Karpas-422 (cell line): Measurements from ENCODE around the gene ACSM6. TPM values are rescaled to one million over a fixed set of nuclear protein-coding genes. Genes with fewer than 3 reads are reported as not detected.
A peak's percentile ranks its signal among the peaks of the same experiment; 100 is the strongest.

ENCODE experiments used
- DNase-seq: peaks from one replicate; pipeline ENCODE4 v3.0.0-alpha.2; 2015
- H2AFZ ChIP-seq: fragments of 200-600 bp; sonication (generic); 2 replicates; pipeline ENCODE4 v1.6.1; 2014; ENCODE audit warnings: antibody characterized with exemption, low read length, mixed read lengths
- H3K27ac ChIP-seq: fragments of 200-600 bp; sonication (generic); 2 replicates; pipeline ENCODE4 v1.5.1; 2014; ENCODE audit warnings: mild to moderate bottlenecking, low read length, moderate library complexity
- H3K27me3 ChIP-seq: fragments of 200-600 bp; sonication (generic); 2 replicates; pipeline ENCODE4 v1.6.1; 2014; ENCODE audit warnings: low read length, mixed read lengths
- H3K36me3 ChIP-seq: fragments of 200-600 bp; sonication (generic); 2 replicates; pipeline ENCODE4 v1.6.1; 2014; ENCODE audit warnings: low read length, mixed read lengths; ENCODE audit not compliant: insufficient read depth
- H3K4me1 ChIP-seq: fragments of 200-600 bp; sonication (generic); 2 replicates; pipeline ENCODE4 v1.6.1; 2014; ENCODE audit warnings: mild to moderate bottlenecking, low read length, mixed read lengths
- H3K4me2 ChIP-seq: fragments of 200-600 bp; sonication (generic); 2 replicates; pipeline ENCODE4 v1.6.1; 2014; ENCODE audit warnings: low read length, low read depth, mild to moderate bottlenecking; ENCODE audit not compliant: poor library complexity, severe bottlenecking
- H3K4me3 ChIP-seq: fragments of 200-600 bp; sonication (generic); 2 replicates; pipeline ENCODE4 v1.5.1; 2014; ENCODE audit warnings: mild to moderate bottlenecking, antibody characterized with exemption, low read length, mixed read lengths
- H3K79me2 ChIP-seq: fragments of 200-600 bp; sonication (generic); 2 replicates; pipeline ENCODE4 v1.6.1; 2014; ENCODE audit warnings: mild to moderate bottlenecking, low read length, mixed read lengths
- H3K9ac ChIP-seq: fragments of 200-600 bp; sonication (generic); 2 replicates; pipeline ENCODE4 v1.6.0; 2014; ENCODE audit warnings: low read length
- H3K9me2 ChIP-seq: fragments of 200-600 bp; sonication (generic), shearing (Covaris generic); replicated peaks from 2 replicates; pipeline ENCODE4 v1.6.0; 2014; ENCODE audit warnings: mild to moderate bottlenecking, low read length, moderate library complexity; ENCODE audit not compliant: insufficient read depth
- H3K9me3 ChIP-seq: fragments of 300-700, 200-600 bp; sonication (generic); 2 replicates; pipeline ENCODE4 v1.6.1; 2014; ENCODE audit warnings: low read length, mixed read lengths
- H4K20me1 ChIP-seq: fragments of 200-600 bp; sonication (generic); 2 replicates; pipeline ENCODE4 v1.6.1; 2014; ENCODE audit warnings: mild to moderate bottlenecking, antibody characterized with exemption, low read length, low read depth; ENCODE audit not compliant: insufficient read depth
- total RNA-seq: library from RNA; depleted of rRNA; stranded (reverse); fragments of >200 nt; shearing (Covaris generic); gene quantifications from 2 replicates; pipeline ENCODE4 v1.2.3, GENCODE V29; 2014; ENCODE audit warnings: low replicate concordance

Gene ACSM6
- total RNA-seq, 1 experiment from 2014 or later = not detected

- no peak overlapping the region for H3K4me3 ChIP-seq
Observed at GRCh38 chr10:95245425-95246055, 51.5 kb downstream of the ACSM6 start.

GRCh38 chr10:95246582-95247051 is 52.6 kb downstream of the ACSM6 start:
- Histone ChIP-seq H3K27ac (no peak overlapping the region), H3K4me3 (no peak overlapping the region), H4K20me1 (no peaks in the 10 kb centered on the region), H3K4me1 (no peaks in the 10 kb centered on the region), H3K27me3 (no peaks in the 10 kb centered on the region), H2AFZ (no peak overlapping the region), H3K9me2 (no peaks in the 10 kb centered on the region), H3K36me3 (no peaks in the 10 kb centered on the region), H3K9ac (no peak overlapping the region), H3K79me2 (no peaks in the 10 kb centered on the region), H3K9me3 (no peaks in the 10 kb centered on the region), H3K4me2 (no peak overlapping the region)
- DNase-seq = peak; percentile 76

More at GRCh38 chr10:95245425-95246055, 51.5 kb downstream of the ACSM6 start:
- H2AFZ ChIP-seq = no peak overlapping the region
- no peak overlapping the region for H3K4me2 ChIP-seq
- H3K36me3 ChIP-seq = no peaks in the 10 kb centered on the region
- no peaks in the 10 kb centered on the region for H3K79me2 ChIP-seq
- no peak overlapping the region for H3K9ac ChIP-seq
- DNase-seq = no peak
- H3K9me2 ChIP-seq = no peaks in the 10 kb centered on the region
- H3K9me3 ChIP-seq = no peaks in the 10 kb centered on the region
- no peaks in the 10 kb centered on the region for H4K20me1 ChIP-seq
- no peaks in the 10 kb centered on the region for H3K27me3 ChIP-seq
- H3K4me1 ChIP-seq = no peaks in the 10 kb centered on the region
- no peak overlapping the region for H3K27ac ChIP-seq

- no peaks in the 10 kb centered on the region for H3K9me3 ChIP-seq
- no peaks in the 10 kb centered on the region for H3K27me3 ChIP-seq
- H3K4me1 ChIP-seq = no peaks in the 10 kb centered on the region
- DNase-seq = no peak
- H2AFZ ChIP-seq = no peak overlapping the region
- no peak overlapping the region for H3K4me2 ChIP-seq
- H3K27ac ChIP-seq = no peak overlapping the region
- H3K4me3 ChIP-seq = no peak overlapping the region
- no peaks in the 10 kb centered on the region for H4K20me1 ChIP-seq
- no peak overlapping the region for H3K9ac ChIP-seq
- no peaks in the 10 kb centered on the region for H3K36me3 ChIP-seq
- no peaks in the 10 kb centered on the region for H3K9me2 ChIP-seq
- no peaks in the 10 kb centered on the region for H3K79me2 ChIP-seq
Observed at GRCh38 chr10:95247200-95247880, 53.3 kb downstream of the ACSM6 start.

- no peaks in the 10 kb centered on the region for H3K9me3 ChIP-seq
- no peak overlapping the region for H2AFZ ChIP-seq
- no peak for DNase-seq
- H3K9me2 ChIP-seq = no peaks in the 10 kb centered on the region
- H3K79me2 ChIP-seq = no peaks in the 10 kb centered on the region
- no peak overlapping the region for H3K4me3 ChIP-seq
- H4K20me1 ChIP-seq = no peaks in the 10 kb centered on the region
- no peak overlapping the region for H3K9ac ChIP-seq
- H3K27me3 ChIP-seq = no peaks in the 10 kb centered on the region
- H3K4me1 ChIP-seq = no peaks in the 10 kb centered on the region
- H3K27ac ChIP-seq = no peak overlapping the region
- no peak overlapping the region for H3K4me2 ChIP-seq
- H3K36me3 ChIP-seq = no peaks in the 10 kb centered on the region
Observed at GRCh38 chr10:95247881-95248583, 54.0 kb downstream of the ACSM6 start.

- Histone ChIP-seq H3K4me2 (no peak overlapping the region), H4K20me1 (no peaks in the 10 kb centered on the region), H3K4me3 (no peak overlapping the region), H3K9me3 (no peaks in the 10 kb centered on the region), H3K9me2 (no peaks in the 10 kb centered on the region), H3K27me3 (no peaks in the 10 kb centered on the region), H3K4me1 (no peaks in the 10 kb centered on the region), H3K79me2 (no peaks in the 10 kb centered on the region), H2AFZ (no peak overlapping the region), H3K9ac (no peak overlapping the region), H3K36me3 (no peaks in the 10 kb centered on the region), H3K27ac (no peak overlapping the region)
- DNase-seq = no peak
Observed at GRCh38 chr10:95248989-95249388, 55.0 kb downstream of the ACSM6 start.

- no peaks in the 10 kb centered on the region for H4K20me1 ChIP-seq
- no peaks in the 10 kb centered on the region for H3K27me3 ChIP-seq
- DNase-seq = no peak
- no peak overlapping the region for H2AFZ ChIP-seq
- no peaks in the 10 kb centered on the region for H3K9me3 ChIP-seq
- H3K4me3 ChIP-seq = no peak overlapping the region
- no peak overlapping the region for H3K4me2 ChIP-seq
- no peaks in the 10 kb centered on the region for H3K4me1 ChIP-seq
- no peaks in the 10 kb centered on the region for H3K9me2 ChIP-seq
- H3K36me3 ChIP-seq = no peaks in the 10 kb centered on the region
- H3K9ac ChIP-seq = no peak overlapping the region
- H3K79me2 ChIP-seq = no peaks in the 10 kb centered on the region
- no peak overlapping the region for H3K27ac ChIP-seq
Observed at GRCh38 chr10:95249467-95249866, 55.4 kb downstream of the ACSM6 start.

GRCh38 chr10:95250856-95251255 is 56.8 kb downstream of the ACSM6 start:
- H4K20me1 ChIP-seq = no peaks in the 10 kb centered on the region
- H3K4me3 ChIP-seq = no peak overlapping the region
- H3K79me2 ChIP-seq = no peaks in the 10 kb centered on the region
- DNase-seq = no peak
- no peaks in the 10 kb centered on the region for H3K9me2 ChIP-seq
- H2AFZ ChIP-seq = no peak overlapping the region
- no peak overlapping the region for H3K4me2 ChIP-seq
- no peak overlapping the region for H3K27ac ChIP-seq
- H3K9me3 ChIP-seq = no peaks in the 10 kb centered on the region
- H3K9ac ChIP-seq = no peak overlapping the region
- H3K36me3 ChIP-seq = no peaks in the 10 kb centered on the region
- no peaks in the 10 kb centered on the region for H3K4me1 ChIP-seq
- H3K27me3 ChIP-seq = no peaks in the 10 kb centered on the region

GRCh38 chr10:95253007-95253406 is 59.0 kb downstream of the ACSM6 start:
- Histone ChIP-seq H3K4me3 (no peak overlapping the region), H3K27ac (no peak overlapping the region), H3K4me2 (no peak overlapping the region), H3K27me3 (no peaks in the 10 kb centered on the region), H3K79me2 (no peaks in the 10 kb centered on the region), H2AFZ (no peak overlapping the region), H3K9ac (no peak overlapping the region), H3K9me3 (no peaks in the 10 kb centered on the region), H3K36me3 (no peaks in the 10 kb centered on the region), H3K4me1 (no peaks in the 10 kb centered on the region), H4K20me1 (no peaks in the 10 kb centered on the region), H3K9me2 (no peaks in the 10 kb centered on the region)
- DNase-seq = no peak
